ENCODE results near the gene CEP126. TPM values are rescaled to one million over a fixed set of nuclear protein-coding genes. Genes with fewer than 3 reads are reported as not detected.

The CEP126 gene
- total RNA-seq, 2 experiments from 2014 or later: 1.1 to 1.2 TPM

- H3K4me1 Mint-ChIP-seq (ENCODE audit: low read depth): no peaks in the 10 kb centered on the region
- H3K27ac Mint-ChIP-seq: no peak overlapping the region
- no peak for DNase-seq
- CTCF ChIA-PET: no interaction called here
- H3K4me3 Mint-ChIP-seq: no peak overlapping the region
- no peaks in the 10 kb centered on the region for H3K36me3 Mint-ChIP-seq (ENCODE audit: low read depth)
- H3K27me3 Mint-ChIP-seq (ENCODE audit: low read depth): peaks cover 9% of the 10 kb centered on the region
- no peaks in the 10 kb centered on the region for H3K9me3 Mint-ChIP-seq
- intact Hi-C loops (cut with micrococcal nuclease): no loop called here
Observed at GRCh38 chr11:102026217-102026616, 111.4 kb downstream of the CEP126 start.

GRCh38 chr11:102026959-102027358, 112.1 kb downstream of the CEP126 start:
- Mint-ChIP-seq H3K36me3 (ENCODE audit: low read depth) (no peaks in the 10 kb centered on the region), H3K27me3 (ENCODE audit: low read depth) (peaks cover 9% of the 10 kb centered on the region), H3K4me1 (ENCODE audit: low read depth) (no peaks in the 10 kb centered on the region), H3K4me3 (no peak overlapping the region), H3K27ac (no peak overlapping the region), H3K9me3 (no peaks in the 10 kb centered on the region)
- no peak for DNase-seq
- CTCF ChIA-PET: interaction anchor here (0.7 to 2.0 kb wide), 2 partner anchors 18 to 21 kb away, joined by 4 to 8 read pairs; no protein-coding TSS in a partner anchor
- intact Hi-C loops (cut with micrococcal nuclease): no loop called here

DNA sequence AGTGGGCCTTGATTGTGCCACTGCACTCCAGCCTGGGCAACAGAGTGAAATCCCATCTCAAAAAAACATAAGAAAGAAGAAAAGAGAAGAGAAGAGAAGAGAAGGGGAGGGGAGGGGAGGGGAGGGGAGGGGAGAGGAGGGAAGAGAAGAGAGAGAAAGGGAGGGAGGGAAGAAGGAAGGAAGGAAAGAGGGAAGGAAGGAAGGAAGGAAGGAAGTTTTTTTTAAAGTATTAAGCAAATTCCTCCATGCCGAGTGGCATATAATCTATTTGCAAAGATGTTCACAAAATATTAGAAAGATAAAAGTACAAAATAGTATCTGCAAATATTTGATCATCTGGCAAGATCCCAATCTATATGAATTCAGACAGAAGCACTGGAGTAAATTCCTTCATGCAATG, 121.9 kb downstream of the CEP126 start:
- no peak for DNase-seq
- Mint-ChIP-seq H3K4me3 (no peak overlapping the region), H3K4me1 (ENCODE audit: low read depth) (no peaks in the 10 kb centered on the region), H3K27me3 (ENCODE audit: low read depth) (peaks cover 5% of the 10 kb centered on the region), H3K9me3 (peaks cover 3% of the 10 kb centered on the region), H3K36me3 (ENCODE audit: low read depth) (no peaks in the 10 kb centered on the region), H3K27ac (no peak overlapping the region)
- CTCF ChIA-PET: no interaction called here
- intact Hi-C loops (cut with micrococcal nuclease): no loop called here

DNA sequence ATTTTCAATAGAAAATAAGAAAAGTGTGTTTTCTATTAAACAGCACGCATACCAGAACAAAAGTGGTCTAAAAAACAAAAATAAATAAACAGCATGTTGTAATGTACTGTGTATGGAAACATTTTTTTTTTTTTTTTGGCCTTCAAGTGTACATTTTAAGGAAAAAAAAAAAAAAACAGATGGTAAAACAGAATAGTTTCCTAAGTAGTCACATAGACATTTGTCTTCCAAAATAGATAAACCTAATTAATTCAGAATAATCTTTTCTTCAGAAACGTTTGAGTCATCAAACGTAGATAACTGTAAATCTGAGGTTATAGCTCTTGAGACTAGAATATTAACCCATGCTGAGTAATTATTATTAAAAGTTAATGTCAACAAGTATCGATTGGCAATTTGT, 132.0 kb downstream of the CEP126 start:
- Mint-ChIP-seq H3K27me3 (ENCODE audit: low read depth) (peaks cover 28% of the 10 kb centered on the region), H3K9me3 (no peaks in the 10 kb centered on the region), H3K4me1 (ENCODE audit: low read depth) (peaks cover 8% of the 10 kb centered on the region), H3K27ac (no peak overlapping the region), H3K36me3 (ENCODE audit: low read depth) (no peaks in the 10 kb centered on the region), H3K4me3 (peak overlapping the region; percentile 58)
- intact Hi-C loops (cut with micrococcal nuclease): no loop called here
- CTCF ChIA-PET: interaction anchor here (0.6 kb wide), 1 partner anchor 187 kb away, joined by 3 read pairs; no protein-coding TSS in a partner anchor
- DNase-seq: no peak

GRCh38 chr11:102047305-102047924, 132.6 kb downstream of the CEP126 start, which contains the start of gene CFAP300:
Gene CFAP300, plus strand, starts transcription at chr11:102047437. Its CDS starts 34 bp downstream, at chr11:102047471.
- peaks cover 25% of the 10 kb centered on the region for H3K27me3 Mint-ChIP-seq (ENCODE audit: low read depth)
- CTCF ChIA-PET: interaction anchor here (0.6 kb wide), 1 partner anchor 186 kb away, joined by 3 read pairs; no protein-coding TSS in a partner anchor
- no peak within 1 kb of the TSS for H3K27ac Mint-ChIP-seq
- peaks cover 8% of the 10 kb centered on the region for H3K4me1 Mint-ChIP-seq (ENCODE audit: low read depth)
- intact Hi-C loops (cut with micrococcal nuclease): no loop called here
- no peaks in the 10 kb centered on the region for H3K9me3 Mint-ChIP-seq
- H3K4me3 Mint-ChIP-seq: peak within 1 kb of the TSS; percentile 58
- peak; percentile 56 for DNase-seq
- H3K36me3 Mint-ChIP-seq (ENCODE audit: low read depth): no peaks in the 10 kb centered on the region

Other genes starting within 250 kb of the CEP126 start
- gene ANGPTL5, start 1.5 kb downstream of the CEP126 start, total RNA-seq: not detected
- gene CFAP300, start 132.4 kb downstream of the CEP126 start, total RNA-seq: not detected
- 1 to 10 TPM; 1.1 to 1.5 TPM for gene YAP1, start 195.4 kb downstream of the CEP126 start, total RNA-seq